AG09309 (cell line): ENCODE results near the gene PITPNC1.

Experiments
- DNase-seq: peaks from one replicate; pipeline ENCODE4 v3.0.0-alpha.2; 2010; ENCODE audit warnings: low read depth
- H3K4me3 ChIP-seq: 2 replicates; pipeline ENCODE4 v1.5.1; 2011; ENCODE audit warnings: mild to moderate bottlenecking, low read depth, low read length, moderate library complexity; ENCODE audit not compliant: control insufficient read depth
- CTCF ChIP-seq: IDR thresholded peaks from 2 replicates; pipeline ENCODE4 v1.5.1; 2011; ENCODE audit warnings: mild to moderate bottlenecking, low read depth, low read length, inconsistent platforms; ENCODE audit not compliant: insufficient read depth, control insufficient read depth; ENCODE audit errors: missing control alignments

PITPNC1 gene

GRCh38 chr17:67675481-67675880 is 298.4 kb downstream of the PITPNC1 start:
- no peak for TF ChIP-seq CTCF
- DNase-seq, result no peak

GRCh38 chr17:67676305-67676704 is 299.2 kb downstream of the PITPNC1 start:
- no peak overlapping the region for H3K4me3 ChIP-seq
- TF ChIP-seq CTCF, result no peak
- no peak for DNase-seq

More at GRCh38 chr17:67675481-67675880, 298.4 kb downstream of the PITPNC1 start:
- H3K4me3 ChIP-seq, result no peak overlapping the region

GRCh38 chr17:67678414-67678813 is 301.3 kb downstream of the PITPNC1 start:
- no peak for TF ChIP-seq CTCF
- DNase-seq, result no peak

GRCh38 chr17:67679225-67679624 is 302.1 kb downstream of the PITPNC1 start:
- no peak for DNase-seq
- H3K4me3 ChIP-seq, result no peak overlapping the region
- TF ChIP-seq CTCF, result no peak

More at GRCh38 chr17:67678414-67678813, 301.3 kb downstream of the PITPNC1 start:
- no peak overlapping the region for H3K4me3 ChIP-seq

- TF ChIP-seq CTCF, result no peak
- no peak overlapping the region for H3K4me3 ChIP-seq
- DNase-seq, result no peak
Measured at GRCh38 chr17:67679721-67680120, 302.6 kb downstream of the PITPNC1 start.

GRCh38 chr17:67680445-67681224 is 303.6 kb downstream of the PITPNC1 start:
- DNase-seq, result no peak
- no peak overlapping the region for H3K4me3 ChIP-seq

More at GRCh38 chr17:67680445-67681224, 303.6 kb downstream of the PITPNC1 start:
- no peak for TF ChIP-seq CTCF
